ENCODE data around the gene NMBR. TPM values are rescaled to one million over a fixed set of nuclear protein-coding genes. Genes with fewer than 3 reads are reported as not detected.
"Not testable (repeated sequence)": the region's sequence is repeated elsewhere in the genome, so short reads cannot be mapped to it uniquely, and the experiment has no call there.

NMBR gene
- total RNA-seq, 1 donor from 2014 or later = not detected

DNA sequence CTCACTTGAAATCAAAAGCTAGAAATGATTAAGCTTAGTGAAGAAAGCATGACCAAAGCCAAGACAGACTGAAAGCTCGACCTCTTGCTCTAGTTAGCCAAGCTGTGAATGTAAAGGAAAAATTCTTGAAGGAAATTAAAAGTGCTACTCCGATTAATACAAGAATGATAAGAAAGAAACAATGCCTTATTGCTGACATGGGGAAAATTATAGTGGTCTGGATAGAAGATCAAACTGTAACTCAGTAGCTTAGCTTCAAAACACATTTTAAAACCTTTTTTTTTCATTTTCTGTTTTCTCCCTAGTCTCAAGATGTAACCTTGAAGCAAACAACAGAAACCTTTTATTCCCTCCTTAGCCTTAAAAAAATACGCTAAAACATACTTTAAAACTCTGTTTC, 25.6 kb downstream of the NMBR start:
- intact Hi-C loops (cut with DNase I) = no loop called here
- DNase-seq = no peak
- Histone ChIP-seq H3K36me3 (no peaks in the 10 kb centered on the region), H3K27me3 (no peaks in the 10 kb centered on the region), H3K4me1 (no peaks in the 10 kb centered on the region), H3K9me3 (no peaks in the 10 kb centered on the region), H3K27ac (no peak overlapping the region), H3K4me3 (no peak overlapping the region)
- TF ChIP-seq, protein P1, sequence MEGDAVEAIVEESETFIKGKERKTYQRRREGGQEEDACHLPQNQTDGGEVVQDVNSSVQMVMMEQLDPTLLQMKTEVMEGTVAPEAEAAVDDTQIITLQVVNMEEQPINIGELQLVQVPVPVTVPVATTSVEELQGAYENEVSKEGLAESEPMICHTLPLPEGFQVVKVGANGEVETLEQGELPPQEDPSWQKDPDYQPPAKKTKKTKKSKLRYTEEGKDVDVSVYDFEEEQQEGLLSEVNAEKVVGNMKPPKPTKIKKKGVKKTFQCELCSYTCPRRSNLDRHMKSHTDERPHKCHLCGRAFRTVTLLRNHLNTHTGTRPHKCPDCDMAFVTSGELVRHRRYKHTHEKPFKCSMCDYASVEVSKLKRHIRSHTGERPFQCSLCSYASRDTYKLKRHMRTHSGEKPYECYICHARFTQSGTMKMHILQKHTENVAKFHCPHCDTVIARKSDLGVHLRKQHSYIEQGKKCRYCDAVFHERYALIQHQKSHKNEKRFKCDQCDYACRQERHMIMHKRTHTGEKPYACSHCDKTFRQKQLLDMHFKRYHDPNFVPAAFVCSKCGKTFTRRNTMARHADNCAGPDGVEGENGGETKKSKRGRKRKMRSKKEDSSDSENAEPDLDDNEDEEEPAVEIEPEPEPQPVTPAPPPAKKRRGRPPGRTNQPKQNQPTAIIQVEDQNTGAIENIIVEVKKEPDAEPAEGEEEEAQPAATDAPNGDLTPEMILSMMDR (IDR thresholded peaks at IDR 0.05) = no peak
- ATAC-seq = no peak

- DNase-seq = no peak
Measured at GRCh38 chr6:142118925-142119324, 28.0 kb downstream of the NMBR start.

GRCh38 chr6:142118328-142118727, 28.6 kb downstream of the NMBR start:
- no peaks in the 10 kb centered on the region for H3K36me3 ChIP-seq
- no peak for ATAC-seq
- TF ChIP-seq, protein P1 (IDR thresholded peaks at IDR 0.05) = no peak
- no peaks in the 10 kb centered on the region for H3K4me1 ChIP-seq
- intact Hi-C loops (cut with DNase I) = no loop called here
- H3K4me3 ChIP-seq = no peak overlapping the region
- no peaks in the 10 kb centered on the region for H3K27me3 ChIP-seq
- no peak overlapping the region for H3K27ac ChIP-seq
- H3K9me3 ChIP-seq = no peaks in the 10 kb centered on the region
- no peak for DNase-seq

More at GRCh38 chr6:142118925-142119324, 28.0 kb downstream of the NMBR start:
- Histone ChIP-seq H3K36me3 (no peaks in the 10 kb centered on the region), H3K27me3 (no peaks in the 10 kb centered on the region), H3K4me1 (no peaks in the 10 kb centered on the region), H3K4me3 (no peak overlapping the region), H3K27ac (no peak overlapping the region), H3K9me3 (no peaks in the 10 kb centered on the region)
- intact Hi-C loops (cut with DNase I) = no loop called here
- no peak for ATAC-seq
- TF ChIP-seq, protein P1 (IDR thresholded peaks at IDR 0.05) = no peak

DNA sequence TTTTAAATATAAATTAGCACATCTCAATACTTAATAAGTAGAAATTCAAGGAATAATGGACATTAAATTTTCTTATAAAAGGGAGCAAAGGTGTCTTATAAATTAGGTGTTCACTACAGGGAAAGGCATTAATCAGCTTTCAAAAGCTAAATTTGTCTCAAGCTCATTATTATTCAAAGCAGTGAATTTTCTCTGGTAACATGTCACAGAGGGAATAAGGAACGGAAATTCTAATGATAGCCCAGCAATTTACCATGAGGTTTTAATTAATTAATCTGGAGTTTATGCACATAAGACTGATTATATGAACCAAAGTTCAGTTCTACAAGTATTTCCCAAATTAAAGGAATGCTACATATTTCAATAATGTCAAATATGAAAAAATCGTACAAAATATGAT, 29.6 kb downstream of the NMBR start:
- Histone ChIP-seq H3K4me1 (no peaks in the 10 kb centered on the region), H3K36me3 (no peaks in the 10 kb centered on the region), H3K27ac (no peak overlapping the region), H3K27me3 (no peaks in the 10 kb centered on the region), H3K9me3 (no peaks in the 10 kb centered on the region), H3K4me3 (no peak overlapping the region)
- DNase-seq = no peak
- ATAC-seq = no peak
- intact Hi-C loops (cut with DNase I) = no loop called here
- TF ChIP-seq, protein P1 (IDR thresholded peaks at IDR 0.05) = no peak

DNA sequence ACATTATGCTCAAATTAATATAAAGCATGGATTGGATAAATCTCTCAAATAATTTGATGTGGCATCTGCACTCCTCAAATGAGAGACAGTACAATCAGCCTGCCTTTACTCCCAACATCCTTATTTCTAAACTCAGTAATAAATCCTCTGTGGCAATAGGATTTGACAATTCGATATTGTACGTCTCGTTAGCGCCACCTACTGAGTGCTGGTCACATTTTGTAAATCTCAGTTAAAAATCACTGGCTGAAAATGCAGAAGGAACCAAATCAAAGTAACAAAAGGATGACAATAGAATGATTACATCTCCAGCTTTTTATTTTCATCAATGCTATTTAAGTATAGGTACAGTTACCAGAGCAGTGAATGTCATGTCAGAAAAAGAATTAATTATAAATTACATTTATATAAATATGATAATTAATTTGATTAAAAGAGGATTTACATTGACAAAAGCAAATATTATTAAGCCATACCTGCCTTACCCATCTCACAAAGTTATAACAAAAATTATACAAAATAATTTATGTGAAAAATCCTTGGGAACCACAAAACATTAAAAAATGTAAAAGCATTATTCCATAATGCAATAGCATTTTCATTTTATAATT, 34.4 kb downstream of the NMBR start:
- Histone ChIP-seq H3K9me3 (no peaks in the 10 kb centered on the region), H3K27me3 (no peaks in the 10 kb centered on the region), H3K4me3 (no peak overlapping the region), H3K27ac (no peak overlapping the region), H3K36me3 (no peaks in the 10 kb centered on the region), H3K4me1 (no peaks in the 10 kb centered on the region)
- TF ChIP-seq, protein P1 (IDR thresholded peaks at IDR 0.05) = peak; percentile 73
- peak; percentile 77 for ATAC-seq
- intact Hi-C loops (cut with DNase I) = no loop called here
- peak; percentile 53 for DNase-seq

GRCh38 chr6:142110820-142111219, 36.1 kb downstream of the NMBR start:
- H3K36me3 ChIP-seq; H3K9me3 ChIP-seq; H3K4me3 ChIP-seq; intact Hi-C loops (cut with DNase I); H3K27me3 ChIP-seq; H3K4me1 ChIP-seq; DNase-seq; ATAC-seq; H3K27ac ChIP-seq: not testable (repeated sequence)

DNA sequence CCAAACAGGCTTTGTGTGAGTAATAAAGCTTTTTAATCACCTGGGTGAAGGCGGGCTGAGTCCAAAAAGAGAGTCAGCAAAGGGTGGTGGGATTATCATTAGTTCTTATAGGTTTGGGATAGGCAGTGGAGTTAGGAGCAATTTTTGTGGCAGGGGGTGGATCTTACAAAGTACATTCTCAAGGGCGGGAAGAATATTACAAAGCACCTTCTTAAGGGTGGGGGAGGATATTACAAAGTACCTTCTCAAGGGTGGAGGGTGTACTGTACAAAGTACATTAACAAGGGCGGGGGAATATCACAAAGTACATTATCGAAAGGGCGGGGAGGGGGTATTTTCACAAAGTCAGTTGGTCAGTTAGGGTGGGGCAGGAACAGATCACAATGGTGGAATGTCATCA, 42.1 kb downstream of the NMBR start:
- intact Hi-C loops (cut with DNase I); ATAC-seq; H3K27ac ChIP-seq; H3K36me3 ChIP-seq; H3K4me3 ChIP-seq; H3K27me3 ChIP-seq; DNase-seq; H3K4me1 ChIP-seq; H3K9me3 ChIP-seq: not testable (repeated sequence)
